SK-N-SH (cell line): ENCODE data around the gene OPRPN.

ENCODE experiments used
- FOXM1 ChIP-seq: IDR thresholded peaks from 2 replicates; pipeline ENCODE4 v1.4.0; 2012; ENCODE audit warnings: low read depth, mild to moderate bottlenecking
- MAX ChIP-seq: IDR thresholded peaks from 2 replicates; pipeline ENCODE4 v1.4.0; 2012; ENCODE audit warnings: low read depth
- TAF1 ChIP-seq: IDR thresholded peaks from 2 replicates; pipeline ENCODE4 v1.6.1; 2012; ENCODE audit warnings: low read depth, mild to moderate bottlenecking, low read length, moderate library complexity, borderline replicate concordance
- TF ChIP-seq, protein P1 (sequence below): fragments of 200-600 bp; sonication (generic); IDR thresholded peaks from 2 replicates; pipeline ENCODE4 v1.6.1; 2017; ENCODE audit warnings: antibody characterized with exemption, mild to moderate bottlenecking, moderate library complexity

GRCh38 chr4:70392057-70392776, 5.5 kb upstream of the OPRPN start:
- TF ChIP-seq, protein P1, sequence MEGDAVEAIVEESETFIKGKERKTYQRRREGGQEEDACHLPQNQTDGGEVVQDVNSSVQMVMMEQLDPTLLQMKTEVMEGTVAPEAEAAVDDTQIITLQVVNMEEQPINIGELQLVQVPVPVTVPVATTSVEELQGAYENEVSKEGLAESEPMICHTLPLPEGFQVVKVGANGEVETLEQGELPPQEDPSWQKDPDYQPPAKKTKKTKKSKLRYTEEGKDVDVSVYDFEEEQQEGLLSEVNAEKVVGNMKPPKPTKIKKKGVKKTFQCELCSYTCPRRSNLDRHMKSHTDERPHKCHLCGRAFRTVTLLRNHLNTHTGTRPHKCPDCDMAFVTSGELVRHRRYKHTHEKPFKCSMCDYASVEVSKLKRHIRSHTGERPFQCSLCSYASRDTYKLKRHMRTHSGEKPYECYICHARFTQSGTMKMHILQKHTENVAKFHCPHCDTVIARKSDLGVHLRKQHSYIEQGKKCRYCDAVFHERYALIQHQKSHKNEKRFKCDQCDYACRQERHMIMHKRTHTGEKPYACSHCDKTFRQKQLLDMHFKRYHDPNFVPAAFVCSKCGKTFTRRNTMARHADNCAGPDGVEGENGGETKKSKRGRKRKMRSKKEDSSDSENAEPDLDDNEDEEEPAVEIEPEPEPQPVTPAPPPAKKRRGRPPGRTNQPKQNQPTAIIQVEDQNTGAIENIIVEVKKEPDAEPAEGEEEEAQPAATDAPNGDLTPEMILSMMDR, result no peak
- TF ChIP-seq FOXM1, result no peak
- no peak for TF ChIP-seq MAX
- no peak for TF ChIP-seq TAF1
